ENCODE measurements around the gene PLCH1. TPM values are rescaled to one million over a fixed set of nuclear protein-coding genes. Genes with fewer than 3 reads are reported as not detected.
"Not testable (repeated sequence)": the region's sequence is repeated elsewhere in the genome, so short reads cannot be mapped to it uniquely, and the experiment has no call there.

Gene PLCH1
- total RNA-seq, 1 experiment from 2014 or later, result 0.34 TPM

- H3K9me2 ChIP-seq (replicated peaks; ENCODE audit: insufficient read depth, low read length); H4K20me1 ChIP-seq (ENCODE audit: insufficient read depth, low read depth, low read length); H3K36me3 ChIP-seq (ENCODE audit: insufficient read depth, low read length); H3K4me3 ChIP-seq (ENCODE audit: low read length); H3K9ac ChIP-seq (ENCODE audit: low read length); H3K27ac ChIP-seq (ENCODE audit: low read length); H2AFZ ChIP-seq (ENCODE audit: low read length); H3K79me2 ChIP-seq (ENCODE audit: low read length); H3K4me2 ChIP-seq (ENCODE audit: low read depth, low read length, poor library complexity, severe bottlenecking); H3K27me3 ChIP-seq (ENCODE audit: low read length); DNase-seq; H3K9me3 ChIP-seq (ENCODE audit: low read length); H3K4me1 ChIP-seq (ENCODE audit: low read length): not testable (repeated sequence)
Observed at GRCh38 chr3:155620552-155620951, 124.3 kb downstream of the PLCH1 start.

DNA sequence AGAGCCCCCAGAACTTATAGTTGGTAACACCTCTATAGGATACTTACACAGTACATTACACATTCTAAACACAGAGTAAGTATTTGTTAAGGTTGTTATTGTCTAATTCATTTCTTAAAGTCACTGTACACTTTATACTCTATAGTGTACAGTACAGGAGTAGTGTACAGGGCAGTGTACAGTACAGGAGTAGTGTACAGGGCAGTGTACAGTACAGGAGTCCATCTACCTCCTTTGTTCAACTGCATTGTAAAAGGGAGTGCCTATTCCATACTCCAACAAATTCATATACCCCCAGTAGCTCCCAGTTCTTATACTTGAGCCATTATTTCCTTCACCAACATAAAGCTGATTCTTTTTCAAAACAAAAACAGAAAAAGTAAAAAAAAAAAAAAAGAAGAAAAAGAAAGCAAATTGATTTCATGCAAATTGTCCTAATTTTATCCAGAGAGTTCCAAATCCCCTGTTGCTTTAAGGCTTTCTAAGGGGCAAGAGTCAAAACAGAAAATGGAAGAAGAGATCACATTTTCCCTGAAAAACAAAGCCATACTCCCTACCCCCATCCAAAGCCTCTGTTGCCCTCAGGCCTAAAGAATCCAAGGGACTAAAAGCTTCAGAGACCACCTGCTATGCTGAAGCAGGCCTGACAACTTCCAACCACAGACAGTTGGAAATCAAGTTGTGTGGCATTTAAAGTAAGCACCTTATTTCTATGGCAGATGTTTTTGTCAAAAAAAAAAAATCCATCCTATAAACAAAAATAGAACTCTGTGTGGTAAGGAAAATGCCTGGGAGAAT is 125.6 kb downstream of the PLCH1 start:
- H3K4me3 ChIP-seq (ENCODE audit: low read length), result no peak overlapping the region
- H3K36me3 ChIP-seq (ENCODE audit: insufficient read depth, low read length), result no peaks in the 10 kb centered on the region
- H2AFZ ChIP-seq (ENCODE audit: low read length), result no peak overlapping the region
- H3K4me1 ChIP-seq (ENCODE audit: low read length), result no peaks in the 10 kb centered on the region
- H3K79me2 ChIP-seq (ENCODE audit: low read length), result no peaks in the 10 kb centered on the region
- no peak for DNase-seq
- no peaks in the 10 kb centered on the region for H3K9me2 ChIP-seq (replicated peaks; ENCODE audit: insufficient read depth, low read length)
- H3K27ac ChIP-seq (ENCODE audit: low read length), result no peak overlapping the region
- H3K9ac ChIP-seq (ENCODE audit: low read length), result no peak overlapping the region
- H3K4me2 ChIP-seq (ENCODE audit: low read depth, low read length, poor library complexity, severe bottlenecking), result no peak overlapping the region
- H3K9me3 ChIP-seq (ENCODE audit: low read length), result no peaks in the 10 kb centered on the region
- no peaks in the 10 kb centered on the region for H4K20me1 ChIP-seq (ENCODE audit: insufficient read depth, low read depth, low read length)
- no peaks in the 10 kb centered on the region for H3K27me3 ChIP-seq (ENCODE audit: low read length)

DNA sequence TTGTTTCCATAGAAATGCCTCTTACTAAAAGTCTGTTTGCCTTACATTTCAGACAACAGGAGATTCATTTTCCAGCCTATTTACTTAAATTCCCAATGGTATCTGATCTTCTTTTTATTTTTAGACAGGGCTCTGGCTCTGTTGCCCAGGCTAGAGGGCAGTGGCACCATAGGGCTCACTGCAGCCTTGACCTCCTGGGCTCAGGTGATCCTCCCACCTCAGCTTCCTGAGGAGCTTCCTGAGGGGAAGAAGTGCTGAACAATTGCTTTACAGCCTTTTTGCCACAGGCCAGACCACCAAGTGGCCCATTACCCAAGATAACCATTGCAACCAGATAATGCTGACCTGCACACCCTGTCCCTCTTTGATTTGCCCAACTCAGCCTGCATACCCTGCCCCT is 126.3 kb downstream of the PLCH1 start:
- H3K4me1 ChIP-seq (ENCODE audit: low read length), result no peaks in the 10 kb centered on the region
- H3K9ac ChIP-seq (ENCODE audit: low read length), result no peak overlapping the region
- no peaks in the 10 kb centered on the region for H3K27me3 ChIP-seq (ENCODE audit: low read length)
- no peak overlapping the region for H3K4me2 ChIP-seq (ENCODE audit: low read depth, low read length, poor library complexity, severe bottlenecking)
- H3K4me3 ChIP-seq (ENCODE audit: low read length), result no peak overlapping the region
- H3K9me3 ChIP-seq (ENCODE audit: low read length), result no peaks in the 10 kb centered on the region
- H3K27ac ChIP-seq (ENCODE audit: low read length), result no peak overlapping the region
- no peak overlapping the region for H2AFZ ChIP-seq (ENCODE audit: low read length)
- H3K79me2 ChIP-seq (ENCODE audit: low read length), result no peaks in the 10 kb centered on the region
- no peaks in the 10 kb centered on the region for H4K20me1 ChIP-seq (ENCODE audit: insufficient read depth, low read depth, low read length)
- H3K9me2 ChIP-seq (replicated peaks; ENCODE audit: insufficient read depth, low read length), result no peaks in the 10 kb centered on the region
- H3K36me3 ChIP-seq (ENCODE audit: insufficient read depth, low read length), result no peaks in the 10 kb centered on the region
- DNase-seq, result no peak

DNA sequence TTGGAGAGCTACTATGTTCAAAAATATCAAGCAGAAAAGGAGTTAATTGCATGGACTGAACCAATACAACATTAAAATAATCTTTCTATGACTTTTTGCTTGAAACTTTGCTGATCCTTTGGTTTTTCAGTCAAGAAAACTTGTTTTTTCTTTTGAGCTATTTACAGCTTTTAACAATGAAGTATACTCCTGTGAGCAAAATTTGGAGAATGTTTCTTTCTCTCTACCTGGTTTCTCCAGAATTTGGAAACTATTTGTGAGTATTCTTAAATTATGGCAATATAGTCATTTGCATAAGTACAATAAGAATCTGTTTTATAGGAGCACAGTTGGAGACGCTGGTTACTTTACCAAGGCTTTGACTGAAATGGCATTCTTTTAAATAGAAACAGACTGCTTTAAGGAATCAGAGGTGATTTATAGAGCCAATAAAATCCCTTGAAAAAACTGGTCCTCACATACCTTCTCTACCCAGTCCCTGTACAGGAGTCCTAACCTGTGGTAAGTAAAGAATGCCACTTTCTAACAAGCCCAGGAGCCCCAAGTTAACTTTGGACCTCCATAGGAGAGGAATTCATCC is 127.4 kb downstream of the PLCH1 start:
- DNase-seq, result no peak
- no peaks in the 10 kb centered on the region for H3K9me3 ChIP-seq (ENCODE audit: low read length)
- no peaks in the 10 kb centered on the region for H4K20me1 ChIP-seq (ENCODE audit: insufficient read depth, low read depth, low read length)
- H3K79me2 ChIP-seq (ENCODE audit: low read length), result no peaks in the 10 kb centered on the region
- H3K4me1 ChIP-seq (ENCODE audit: low read length), result no peaks in the 10 kb centered on the region
- no peak overlapping the region for H3K9ac ChIP-seq (ENCODE audit: low read length)
- H2AFZ ChIP-seq (ENCODE audit: low read length), result no peak overlapping the region
- H3K27ac ChIP-seq (ENCODE audit: low read length), result no peak overlapping the region
- no peaks in the 10 kb centered on the region for H3K36me3 ChIP-seq (ENCODE audit: insufficient read depth, low read length)
- no peak overlapping the region for H3K4me3 ChIP-seq (ENCODE audit: low read length)
- no peaks in the 10 kb centered on the region for H3K27me3 ChIP-seq (ENCODE audit: low read length)
- no peak overlapping the region for H3K4me2 ChIP-seq (ENCODE audit: low read depth, low read length, poor library complexity, severe bottlenecking)
- no peaks in the 10 kb centered on the region for H3K9me2 ChIP-seq (replicated peaks; ENCODE audit: insufficient read depth, low read length)

DNA sequence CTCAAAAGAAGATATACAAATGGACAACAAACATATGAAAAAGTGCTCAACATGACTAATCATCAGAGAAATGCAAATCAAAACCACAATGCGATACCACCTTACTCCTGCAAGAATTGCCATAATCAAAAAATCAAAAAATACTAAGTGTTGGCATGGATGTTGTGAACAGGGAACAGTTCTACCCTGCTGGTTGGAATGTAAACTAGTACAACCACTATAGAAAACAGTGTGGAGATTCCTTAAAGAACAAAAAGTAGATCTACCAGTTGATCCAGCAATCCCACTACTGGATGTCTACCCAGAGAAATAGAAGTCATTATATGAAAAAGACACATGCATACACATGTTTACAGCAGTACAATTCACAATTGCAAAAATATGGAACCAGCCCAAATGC is 129.7 kb downstream of the PLCH1 start:
- H3K4me3 ChIP-seq (ENCODE audit: low read length); H2AFZ ChIP-seq (ENCODE audit: low read length); DNase-seq; H3K27ac ChIP-seq (ENCODE audit: low read length); H3K36me3 ChIP-seq (ENCODE audit: insufficient read depth, low read length); H3K79me2 ChIP-seq (ENCODE audit: low read length); H3K9me2 ChIP-seq (replicated peaks; ENCODE audit: insufficient read depth, low read length); H3K9ac ChIP-seq (ENCODE audit: low read length); H3K27me3 ChIP-seq (ENCODE audit: low read length); H3K4me1 ChIP-seq (ENCODE audit: low read length); H4K20me1 ChIP-seq (ENCODE audit: insufficient read depth, low read depth, low read length); H3K4me2 ChIP-seq (ENCODE audit: low read depth, low read length, poor library complexity, severe bottlenecking); H3K9me3 ChIP-seq (ENCODE audit: low read length): not testable (repeated sequence)

- H3K27ac ChIP-seq (ENCODE audit: low read length); H3K4me2 ChIP-seq (ENCODE audit: low read depth, low read length, poor library complexity, severe bottlenecking): not testable (repeated sequence)
Observed at GRCh38 chr3:155614410-155614809, 130.5 kb downstream of the PLCH1 start.

DNA sequence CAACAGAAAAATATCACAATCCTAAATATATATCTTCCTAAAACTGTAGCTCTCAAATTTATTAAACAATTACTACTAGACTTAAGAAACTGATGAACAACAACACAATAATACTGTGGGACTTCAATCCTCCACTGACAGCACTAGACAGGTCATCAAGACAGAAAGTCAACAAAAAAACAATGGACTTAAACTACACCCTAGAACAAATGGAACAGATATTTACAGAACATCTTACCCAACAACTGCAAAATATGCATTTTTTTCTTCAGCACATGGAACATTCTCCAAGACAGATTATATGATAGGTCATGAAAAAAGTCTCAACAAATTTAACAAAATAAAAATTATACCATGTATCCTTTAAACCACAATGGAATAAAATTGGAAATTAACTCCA is 133.4 kb downstream of the PLCH1 start:
- no peaks in the 10 kb centered on the region for H3K4me1 ChIP-seq (ENCODE audit: low read length)
- no peaks in the 10 kb centered on the region for H4K20me1 ChIP-seq (ENCODE audit: insufficient read depth, low read depth, low read length)
- no peak for DNase-seq
- no peaks in the 10 kb centered on the region for H3K79me2 ChIP-seq (ENCODE audit: low read length)
- H3K9me3 ChIP-seq (ENCODE audit: low read length), result no peaks in the 10 kb centered on the region
- no peak overlapping the region for H3K4me3 ChIP-seq (ENCODE audit: low read length)
- H2AFZ ChIP-seq (ENCODE audit: low read length), result no peak overlapping the region
- no peak overlapping the region for H3K4me2 ChIP-seq (ENCODE audit: low read depth, low read length, poor library complexity, severe bottlenecking)
- H3K9me2 ChIP-seq (replicated peaks; ENCODE audit: insufficient read depth, low read length), result no peaks in the 10 kb centered on the region
- no peaks in the 10 kb centered on the region for H3K27me3 ChIP-seq (ENCODE audit: low read length)
- no peak overlapping the region for H3K9ac ChIP-seq (ENCODE audit: low read length)
- no peaks in the 10 kb centered on the region for H3K36me3 ChIP-seq (ENCODE audit: insufficient read depth, low read length)
- H3K27ac ChIP-seq (ENCODE audit: low read length), result no peak overlapping the region

More at GRCh38 chr3:155614410-155614809, 130.5 kb downstream of the PLCH1 start:
- H3K36me3 ChIP-seq (ENCODE audit: insufficient read depth, low read length); H3K9ac ChIP-seq (ENCODE audit: low read length); H3K4me3 ChIP-seq (ENCODE audit: low read length); H3K4me1 ChIP-seq (ENCODE audit: low read length); H3K9me2 ChIP-seq (replicated peaks; ENCODE audit: insufficient read depth, low read length); DNase-seq; H4K20me1 ChIP-seq (ENCODE audit: insufficient read depth, low read depth, low read length); H3K27me3 ChIP-seq (ENCODE audit: low read length); H3K79me2 ChIP-seq (ENCODE audit: low read length); H3K9me3 ChIP-seq (ENCODE audit: low read length); H2AFZ ChIP-seq (ENCODE audit: low read length): not testable (repeated sequence)

DNA sequence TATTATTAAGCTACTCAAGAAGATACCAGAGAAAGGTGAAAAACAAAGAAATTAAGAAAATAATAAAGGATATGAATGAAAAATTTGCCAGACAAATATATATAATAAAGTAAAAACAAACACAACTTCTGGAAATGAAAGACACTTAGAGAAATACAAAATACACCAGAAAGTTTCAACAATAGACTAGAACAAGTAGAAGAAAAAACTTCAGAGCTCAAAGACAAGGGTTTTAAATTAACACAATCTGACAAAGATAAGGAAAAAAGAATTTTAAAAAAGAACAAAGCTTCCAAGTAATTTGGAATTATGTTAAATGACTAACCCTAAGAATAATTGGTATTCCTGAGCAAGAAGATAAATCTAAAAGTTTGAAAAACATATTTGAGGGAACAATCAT is 135.3 kb downstream of the PLCH1 start:
- DNase-seq, result no peak
- Histone ChIP-seq H2AFZ (ENCODE audit: low read length) (no peak overlapping the region), H3K27me3 (ENCODE audit: low read length) (no peaks in the 10 kb centered on the region), H3K79me2 (ENCODE audit: low read length) (no peaks in the 10 kb centered on the region), H3K9me3 (ENCODE audit: low read length) (no peaks in the 10 kb centered on the region), H3K9me2 (replicated peaks; ENCODE audit: insufficient read depth, low read length) (no peaks in the 10 kb centered on the region), H3K4me1 (ENCODE audit: low read length) (no peaks in the 10 kb centered on the region), H3K4me2 (ENCODE audit: low read depth, low read length, poor library complexity, severe bottlenecking) (no peak overlapping the region), H4K20me1 (ENCODE audit: insufficient read depth, low read depth, low read length) (no peaks in the 10 kb centered on the region), H3K36me3 (ENCODE audit: insufficient read depth, low read length) (no peaks in the 10 kb centered on the region), H3K4me3 (ENCODE audit: low read length) (no peak overlapping the region), H3K9ac (ENCODE audit: low read length) (no peak overlapping the region), H3K27ac (ENCODE audit: low read length) (no peak overlapping the region)

Measured in Karpas-422 (cell line).